Activated naive CD8-positive, alpha-beta T cell treated with anti-CD3 and anti-CD28 coated beads, Interleukin-2, amount 10 ng/mL, durations not matched to agents 7 days and 5 days (primary cell): Measurements from ENCODE around the gene ONECUT3. TPM values are rescaled to one million over a fixed set of nuclear protein-coding genes. Genes with fewer than 3 reads are reported as not detected.

Experiments
- ATAC-seq: fragments of 150-1000 bp; cut with Tn5 transposase; one replicate; pipeline ENCODE4 v1.10.0; 2021; ENCODE audit warnings: low read depth, moderate library complexity
- POLR2A ChIA-PET: fragments of 350-600 bp; sonication (Branson Sonifier 250); formaldehyde crosslinking; loops from one replicate; lab custom pipeline; 2021; ENCODE audit warnings: antibody characterized with exemption; lab: Charles Lee
- DNase-seq: peaks from one replicate; pipeline ENCODE4 v3.0.0; 2021
- H3K27ac Mint-ChIP-seq: one replicate; pipeline ENCODE4 v1.8.0; 2022; ENCODE audit warnings: mild to moderate bottlenecking, mixed read lengths
- H3K27me3 Mint-ChIP-seq: one replicate; pipeline ENCODE4 v1.8.0; 2022; ENCODE audit warnings: mild to moderate bottlenecking, moderate library complexity, mixed read lengths
- H3K36me3 Mint-ChIP-seq: one replicate; pipeline ENCODE4 v1.8.0; 2021; ENCODE audit warnings: mild to moderate bottlenecking, mixed read lengths
- H3K4me1 Mint-ChIP-seq: one replicate; pipeline ENCODE4 v1.8.0; 2021; ENCODE audit warnings: mixed read lengths
- H3K4me3 Mint-ChIP-seq: one replicate; pipeline ENCODE4 v1.8.0; 2022; ENCODE audit warnings: mild to moderate bottlenecking, moderate library complexity, mixed read lengths
- H3K9me3 Mint-ChIP-seq: one replicate; pipeline ENCODE4 v1.8.0; 2021; ENCODE audit warnings: mixed read lengths
- microRNA-seq: library from miRNA; unstranded; fragments of <30 nt; microRNA quantifications from one replicate; pipeline ENCODE4 v1.2.0, GENCODE V29; 2022
- total RNA-seq, 2 experiments: library from RNA; stranded (reverse); gene quantifications; one replicate each; pipeline ENCODE4 v1.2.3, GENCODE V29; 2021

ONECUT3 gene
- total RNA-seq, 2 experiments from 2014 or later, result not detected

DNA sequence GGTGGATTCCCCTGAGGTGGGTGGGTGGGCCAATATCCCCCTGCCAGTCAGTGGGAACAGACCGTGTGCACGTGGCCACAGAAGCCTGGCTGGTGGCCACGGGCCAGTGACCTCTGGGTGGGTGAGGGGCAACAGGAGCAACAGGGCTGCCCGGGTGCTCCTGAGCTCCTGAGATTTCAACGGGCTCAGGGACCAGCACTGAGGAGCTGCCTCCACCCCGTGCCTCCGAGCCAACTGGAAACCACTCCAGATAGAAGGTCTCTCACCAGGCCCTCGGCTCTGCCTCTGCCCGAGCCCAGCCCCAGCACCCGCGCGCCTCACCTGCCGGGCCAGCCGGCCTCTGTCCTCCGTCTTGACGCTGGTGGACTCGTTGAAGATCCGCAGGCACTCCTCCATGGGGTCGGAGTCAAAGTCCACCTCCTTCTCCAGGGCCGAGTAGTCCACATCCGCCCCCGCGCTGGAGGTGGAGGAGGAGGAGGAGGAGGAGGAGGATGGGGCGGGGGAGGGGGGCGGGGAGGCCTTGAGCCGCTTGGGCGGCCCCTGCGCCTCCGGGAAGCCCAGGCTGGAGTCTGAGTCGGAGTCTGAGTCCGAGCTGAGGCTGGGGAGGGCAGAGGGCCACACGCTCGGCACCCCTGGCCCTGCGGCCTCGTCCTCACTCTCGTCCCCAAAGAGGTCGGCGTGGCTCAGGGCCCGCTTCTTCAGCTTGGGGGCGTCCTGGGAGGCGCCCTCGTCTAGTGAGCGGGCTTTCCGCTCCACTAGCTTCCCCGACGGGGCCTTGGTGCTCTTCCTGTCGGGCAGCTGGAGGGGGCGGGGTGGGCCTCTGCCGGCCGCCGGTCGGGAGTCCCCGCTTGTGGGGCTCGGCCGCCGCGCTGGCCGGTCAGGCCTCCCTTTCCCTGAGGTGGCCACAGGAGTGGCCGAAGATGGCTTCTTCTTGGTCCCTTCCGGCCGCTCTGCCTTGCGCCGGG is 73.5 kb downstream of the ONECUT3 start:
- no peaks in the 10 kb centered on the region for H3K4me1 Mint-ChIP-seq
- H3K4me3 Mint-ChIP-seq, result no peak overlapping the region
- no peak for DNase-seq
- peaks cover 2% of the 10 kb centered on the region for H3K36me3 Mint-ChIP-seq
- no peaks in the 10 kb centered on the region for H3K27me3 Mint-ChIP-seq
- no peaks in the 10 kb centered on the region for H3K9me3 Mint-ChIP-seq
- H3K27ac Mint-ChIP-seq, result no peak overlapping the region
- ATAC-seq, result no peak
- POLR2A ChIA-PET, result no interaction called here

- no peak for ATAC-seq
- Mint-ChIP-seq H3K4me3 (no peak overlapping the region), H3K27ac (no peak overlapping the region), H3K27me3 (no peaks in the 10 kb centered on the region), H3K9me3 (no peaks in the 10 kb centered on the region), H3K36me3 (peaks cover 2% of the 10 kb centered on the region), H3K4me1 (no peaks in the 10 kb centered on the region)
- no peak for DNase-seq
- POLR2A ChIA-PET, result no interaction called here
These were observed 74.4 kb downstream of the ONECUT3 start for GRCh38 chr19:1827566-1828278.

DNA sequence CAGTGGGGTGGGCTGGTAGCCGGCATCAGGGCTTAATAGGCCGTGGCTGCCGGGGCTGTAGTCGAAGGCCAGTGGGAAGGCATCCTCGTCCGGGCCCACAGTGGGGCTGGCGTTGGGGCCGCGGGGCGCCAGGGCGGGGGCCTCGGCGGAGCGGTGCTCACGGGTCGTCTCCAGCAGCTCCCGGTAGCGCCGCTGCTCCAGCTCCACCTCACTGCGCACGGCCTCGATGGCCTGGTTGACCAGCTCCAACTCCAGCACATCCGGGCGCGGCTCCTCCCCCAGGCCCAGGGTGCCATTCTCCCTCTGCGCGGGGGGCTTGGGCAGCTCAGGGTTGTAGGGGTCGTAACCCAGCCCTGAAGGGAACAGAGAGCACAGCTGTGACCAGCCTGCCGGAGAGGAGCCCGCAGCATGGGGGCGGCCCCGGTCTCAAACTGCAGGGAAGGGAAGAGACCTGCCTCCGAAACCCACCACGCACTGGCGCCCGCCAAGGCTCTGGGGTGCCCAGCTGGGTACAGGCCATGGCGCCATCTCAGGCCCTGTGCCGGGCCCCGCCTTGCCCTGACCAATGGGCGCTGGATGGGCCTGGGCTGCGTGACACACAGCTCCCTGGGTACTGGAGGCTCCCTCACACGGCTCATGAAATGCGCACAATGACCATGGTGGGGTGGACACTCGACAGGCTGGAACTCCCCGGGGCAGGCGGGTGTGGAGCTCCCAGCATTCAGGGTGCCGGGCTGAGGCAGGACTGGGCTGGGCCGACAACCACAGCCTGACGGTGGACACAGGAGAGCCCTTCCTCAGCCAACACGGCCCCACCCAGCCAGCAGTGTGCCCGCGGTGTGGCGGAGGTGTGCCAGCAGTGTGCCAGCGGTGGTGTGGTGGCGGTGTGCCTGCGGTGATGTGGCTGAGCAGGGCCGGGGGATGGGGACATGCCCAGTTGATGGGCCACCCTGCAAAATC is 75.3 kb downstream of the ONECUT3 start:
- ATAC-seq, result no peak
- H3K36me3 Mint-ChIP-seq, result peaks cover 2% of the 10 kb centered on the region
- H3K27ac Mint-ChIP-seq, result no peak overlapping the region
- H3K4me3 Mint-ChIP-seq, result no peak overlapping the region
- no peaks in the 10 kb centered on the region for H3K4me1 Mint-ChIP-seq
- H3K9me3 Mint-ChIP-seq, result no peaks in the 10 kb centered on the region
- no peaks in the 10 kb centered on the region for H3K27me3 Mint-ChIP-seq
- no peak for DNase-seq
- POLR2A ChIA-PET, result no interaction called here

DNA sequence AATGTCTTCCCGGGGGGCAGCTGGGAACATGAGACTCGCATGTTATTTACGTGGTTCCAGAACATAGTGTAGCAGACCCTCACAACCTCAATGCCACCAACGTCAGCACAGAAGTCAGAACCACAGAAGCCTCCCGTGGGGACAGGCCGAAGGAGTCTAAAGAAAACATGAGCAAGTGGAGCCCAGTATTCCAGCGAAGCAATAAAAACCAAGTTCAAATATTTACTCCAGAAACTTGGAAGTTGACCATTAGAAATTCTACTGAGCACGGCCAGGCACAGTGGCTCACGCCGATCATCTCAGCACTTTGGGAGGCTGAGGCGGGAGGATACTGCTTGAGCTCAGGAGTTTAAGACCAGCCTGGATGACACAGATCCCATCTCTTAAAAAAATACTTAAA is 76.7 kb downstream of the ONECUT3 start:
- Mint-ChIP-seq H3K9me3 (no peaks in the 10 kb centered on the region), H3K36me3 (peaks cover 2% of the 10 kb centered on the region), H3K27ac (no peak overlapping the region), H3K4me1 (no peaks in the 10 kb centered on the region), H3K27me3 (no peaks in the 10 kb centered on the region), H3K4me3 (no peak overlapping the region)
- no peak for DNase-seq
- POLR2A ChIA-PET, result no interaction called here
- no peak for ATAC-seq

DNA sequence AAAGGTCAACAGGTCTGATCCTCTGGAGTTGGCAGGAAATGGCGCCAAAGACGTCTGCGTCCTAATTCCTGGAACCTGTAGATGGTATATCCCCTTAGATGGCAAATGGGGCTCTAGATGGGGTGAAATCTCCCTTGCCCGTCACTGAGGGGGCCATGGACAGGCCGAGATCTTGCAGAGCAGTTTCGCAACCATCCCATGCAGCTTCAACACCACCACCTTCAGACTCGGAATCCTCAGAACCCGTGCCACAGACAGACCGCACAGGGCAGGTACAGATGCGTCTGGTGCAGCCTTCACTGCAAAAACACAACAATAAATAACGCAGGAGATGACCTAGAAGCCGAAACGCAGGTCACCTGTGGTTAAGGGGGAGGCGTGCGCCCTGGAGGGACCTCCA is 77.3 kb downstream of the ONECUT3 start:
- Mint-ChIP-seq H3K27ac (no peak overlapping the region), H3K27me3 (no peaks in the 10 kb centered on the region), H3K36me3 (peaks cover 2% of the 10 kb centered on the region), H3K9me3 (no peaks in the 10 kb centered on the region), H3K4me3 (no peak overlapping the region), H3K4me1 (no peaks in the 10 kb centered on the region)
- POLR2A ChIA-PET, result no interaction called here
- ATAC-seq (no peak), DNase-seq (no peak)

Small RNA genes lying within 50 kb of the gene (microRNA-seq; reads per million reads assigned to microRNA genes)
- 2.8 reads per million for gene MIR1909

Other genes with a start within 250 kb of the ONECUT3 start
- gene ADAMTSL5, start 240.5 kb upstream of the ONECUT3 start, total RNA-seq, result 1 to 10 TPM; 1.8 to 2.1 TPM
- gene PLK5, start 229.4 kb upstream of the ONECUT3 start, total RNA-seq, result not detected
- gene MEX3D, start 185.2 kb upstream of the ONECUT3 start, total RNA-seq, result 1 to 10 TPM; 7.0 to 7.8 TPM
- 10 to 100 TPM; 68.9 to 72.7 TPM for gene MBD3, start 160.6 kb upstream of the ONECUT3 start, total RNA-seq
- gene UQCR11, start 148.0 kb upstream of the ONECUT3 start, total RNA-seq, result 100 to 1,000 TPM; 176 to 181 TPM
- gene TCF3, start 100.9 kb upstream of the ONECUT3 start, total RNA-seq, result 100 to 1,000 TPM; 102 to 109 TPM
- gene ATP8B3, start 58.8 kb downstream of the ONECUT3 start, total RNA-seq, result 10 to 100 TPM; 17.0 to 18.6 TPM
- gene REXO1, start 95.0 kb downstream of the ONECUT3 start, total RNA-seq, result 10 to 100 TPM; 57.9 to 60.4 TPM
- 10 to 100 TPM; 21.5 to 21.8 TPM for gene KLF16, start 110.1 kb downstream of the ONECUT3 start, total RNA-seq
- 100 to 1,000 TPM; 185 to 194 TPM for gene ABHD17A, start 132.0 kb downstream of the ONECUT3 start, total RNA-seq
- gene ADAT3, start 151.9 kb downstream of the ONECUT3 start, total RNA-seq, result 1 to 10 TPM; 7.6 to 9.3 TPM
- 10 to 100 TPM; 35.1 to 35.2 TPM for gene SCAMP4, start 151.9 kb downstream of the ONECUT3 start, total RNA-seq
- 100 to 1,000 TPM; 127 to 134 TPM for gene CSNK1G2, start 187.7 kb downstream of the ONECUT3 start, total RNA-seq